Ovary (tissue), 9 donors: ENCODE results near the gene KIRREL1. TPM values are rescaled to one million over a fixed set of nuclear protein-coding genes. Genes with fewer than 3 reads are reported as not detected.

Source experiments
- DNase-seq, 5 donors: peaks; one replicate each; pipeline ENCODE4 v3.0.0-alpha.2; 2019 to 2020
- H3K27ac ChIP-seq, 2 donors: fragments of 200-600 bp; one replicate each; pipeline versions ENCODE4 v1.5.1 to v1.8.0; 2019 to 2022
- H3K27me3 ChIP-seq: fragments of 200-600 bp; one replicate; pipeline ENCODE4 v1.8.0; 2022
- H3K36me3 ChIP-seq: fragments of 200-600 bp; sonication (generic); one replicate; pipeline ENCODE4 v1.5.1; 2019
- H3K4me1 ChIP-seq: one replicate; pipeline ENCODE4 v1.8.1; 2013; ENCODE audit warnings: mild to moderate bottlenecking, moderate library complexity; ENCODE audit not compliant: insufficient read depth
- H3K4me3 ChIP-seq: fragments of 200-600 bp; sonication (generic); one replicate; pipeline ENCODE4 v1.5.1; 2017
- H3K9me3 ChIP-seq, 2 donors: fragments of 200-600 bp in 1 of 2; sonication (generic) in 1 of 2; one replicate each; pipeline versions ENCODE4 v1.5.1 to v1.8.1; 2013 to 2019; ENCODE audit warnings: mild to moderate bottlenecking in 1 of 2, moderate library complexity in 1 of 2
- CTCF ChIP-seq, 3 donors: fragments of 450-650 bp in 2 of 3; fragments of 200-600 bp in 1 of 3; IDR thresholded peaks; one replicate each; pipeline versions ENCODE4 v1.5.1 to v1.8.0; 2016 to 2022; ENCODE audit warnings: antibody characterized with exemption in 3 of 3, mild to moderate bottlenecking in 1 of 3
- EP300 ChIP-seq: sonication (generic); formaldehyde crosslinking; IDR thresholded peaks from one replicate; pipeline ENCODE4 v1.6.1; 2017; ENCODE audit warnings: antibody characterized with exemption
- POLR2A ChIP-seq: fragments of 450-650 bp; IDR thresholded peaks from one replicate; pipeline ENCODE4 v1.6.1; 2017; ENCODE audit warnings: antibody characterized with exemption, mild to moderate bottlenecking, moderate library complexity
- WGBS, 3 donors: extraction: QIAGEN DNeasy Blood & Tissue Kit in 1 of 3; methylation state at CpG; one replicate each; pipeline versions ENCODE4 v1.1.5 to v1.1.7; 2013 to 2017; 5-methylcytosine and 5-hydroxymethylcytosine counted together
- intact Hi-C, 4 donors: fragments of 100-400 bp; cut with DNase I; formaldehyde crosslinking; loops; one replicate each; pipeline versions ENCODE4 v1.11.0 to v1.15.1; 2022 to 2023
- polyA plus RNA-seq, 2 donors: library from polyadenylated mRNA; stranded (reverse); fragments of 200-250 nt in 1 of 2; fragments of 350-450 nt in 1 of 2; fragmentation: Illumina TruSeq in 1 of 2; extraction: RNeasy Lipid Tissue Mini Kit (QIAGEN cat#74804) in 1 of 2; gene quantifications; one replicate each; pipeline ENCODE4 v1.2.3, GENCODE V29; 2013 to 2014
- total RNA-seq, 7 donors: library from RNA; depleted of rRNA in 2 of 7; stranded (reverse); fragments of >200 nt in 2 of 7; fragmentation: NEBNext Ultra II Directional in 3 of 7; extraction: Animal tissue kit (Norgen Biotek cat#: 25700) in 3 of 7; gene quantifications; one replicate each; pipeline versions ENCODE4 v1.1.0 to v1.2.4, GENCODE V29; 2016 to 2023
- donor health status: DM: no; HTN: no; CAD: no; lungs with moderate emphysema.
- donor health status: DM: no; HTN: no; CAD: no.
- donor health status: Bipolar disorder and iron deficiency.
- donor health status: DM: yes; HTN: yes; CAD: no.
- donor health status: DM: no; HTN: no; CAD: no.
- donor health status: DM: yes; HTN: yes; CAD: no.

KIRREL1 gene
- total and polyA plus RNA-seq, 9 donors = 29.9 to 90.0 (median 65.8) TPM

GRCh38 chr1:157971769-157972168, 21.7 kb upstream of the KIRREL1 start:
- Histone ChIP-seq H3K4me3 (no peak overlapping the region), H3K36me3 (no peaks in the 10 kb centered on the region), H3K4me1 (no peaks in the 10 kb centered on the region), H3K9me3 (no peaks in the 10 kb centered on the region), H3K27ac (no peak overlapping the region), H3K27me3 (no peaks in the 10 kb centered on the region)
- DNase-seq = no peak
- no peak for TF ChIP-seq POLR2A
- TF ChIP-seq EP300 = no peak
- TF ChIP-seq CTCF (IDR thresholded peaks at IDR 0.05) = no peak
- intact Hi-C loops = loop anchor here in 2 of 4 donors (5.0 kb wide), 1 partner anchor 151 kb away; no protein-coding TSS in a partner anchor

DNA sequence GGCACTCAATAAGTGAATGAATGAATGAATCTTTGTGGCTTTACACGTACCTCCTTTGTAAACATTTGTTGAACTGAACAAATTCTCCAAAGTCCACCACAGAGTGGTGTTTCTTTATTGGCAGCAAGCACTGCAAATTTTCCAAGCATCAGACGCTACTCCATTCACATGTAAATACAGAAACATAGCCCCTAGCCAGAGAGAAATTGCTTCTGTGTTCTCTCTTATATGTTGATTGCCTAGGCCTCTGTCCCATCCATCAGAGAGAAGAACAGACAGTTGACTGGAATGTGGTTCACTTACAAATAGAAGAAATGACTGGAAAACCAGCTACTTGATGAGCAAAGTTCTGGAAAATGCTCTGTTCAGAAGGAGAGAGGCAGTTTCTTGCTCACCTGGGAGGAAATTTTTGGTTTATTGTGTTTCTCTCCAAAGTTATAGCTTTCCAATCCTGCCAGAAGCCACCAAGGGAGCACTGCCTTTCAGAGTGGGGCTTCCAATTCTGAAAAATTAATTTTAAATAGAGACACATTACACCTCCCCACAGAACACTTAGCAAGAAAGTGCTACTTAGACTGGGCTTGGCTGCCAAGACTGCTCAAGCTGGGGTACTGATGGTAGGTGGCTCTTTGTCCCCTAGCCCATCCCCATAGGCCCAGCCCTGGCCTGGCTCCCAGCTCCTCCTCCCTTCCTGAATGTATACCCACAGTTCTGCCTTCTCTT, 18.1 kb upstream of the KIRREL1 start:
- DNase-seq = no peak
- WGBS, 3 donors = 54 to 68% (median 56%) methylated on average over 2 of the region's 2 CpGs
- Histone ChIP-seq H3K9me3 (no peaks in the 10 kb centered on the region), H3K27ac (no peak overlapping the region), H3K4me3 (no peak overlapping the region), H3K36me3 (no peaks in the 10 kb centered on the region), H3K27me3 (no peaks in the 10 kb centered on the region), H3K4me1 (no peaks in the 10 kb centered on the region)
- intact Hi-C loops = no loop called here
- TF ChIP-seq POLR2A (no peak), CTCF (IDR thresholded peaks at IDR 0.05) (no peak), EP300 (no peak)

- DNase-seq = no peak
- Histone ChIP-seq H3K4me1 (no peaks in the 10 kb centered on the region), H3K36me3 (no peaks in the 10 kb centered on the region), H3K27ac (no peak overlapping the region), H3K27me3 (no peaks in the 10 kb centered on the region), H3K4me3 (no peak overlapping the region), H3K9me3 (no peaks in the 10 kb centered on the region)
- intact Hi-C loops = no loop called here
- TF ChIP-seq CTCF (IDR thresholded peaks at IDR 0.05) (no peak), POLR2A (no peak), EP300 (no peak)
- 87 to 90% (median 90%) methylated on average over 2 of the region's 2 CpGs for WGBS, 3 donors
Observed at GRCh38 chr1:157976888-157977287, 16.6 kb upstream of the KIRREL1 start.

- no peaks in the 10 kb centered on the region for H3K9me3 ChIP-seq
- H3K4me1 ChIP-seq = no peaks in the 10 kb centered on the region
- no peaks in the 10 kb centered on the region for H3K36me3 ChIP-seq
- TF ChIP-seq CTCF (IDR thresholded peaks at IDR 0.05) (no peak), EP300 (no peak), POLR2A (no peak)
- intact Hi-C loops = no loop called here
- no peak overlapping the region for H3K27ac ChIP-seq
- H3K4me3 ChIP-seq = peak overlapping the region; percentile 7
- DNase-seq = no peak
- H3K27me3 ChIP-seq = no peaks in the 10 kb centered on the region
- WGBS, 3 donors = 13 to 30% (median 17%) methylated on average over 32 to 38 of the region's 38 CpGs
Observed at GRCh38 chr1:157978586-157979403, 14.7 kb upstream of the KIRREL1 start.
